Measurements from ENCODE around the gene OR5L2. TPM values are rescaled to one million over a fixed set of nuclear protein-coding genes. Genes with fewer than 3 reads are reported as not detected.

OR5L2 gene
- total RNA-seq: not detected

DNA sequence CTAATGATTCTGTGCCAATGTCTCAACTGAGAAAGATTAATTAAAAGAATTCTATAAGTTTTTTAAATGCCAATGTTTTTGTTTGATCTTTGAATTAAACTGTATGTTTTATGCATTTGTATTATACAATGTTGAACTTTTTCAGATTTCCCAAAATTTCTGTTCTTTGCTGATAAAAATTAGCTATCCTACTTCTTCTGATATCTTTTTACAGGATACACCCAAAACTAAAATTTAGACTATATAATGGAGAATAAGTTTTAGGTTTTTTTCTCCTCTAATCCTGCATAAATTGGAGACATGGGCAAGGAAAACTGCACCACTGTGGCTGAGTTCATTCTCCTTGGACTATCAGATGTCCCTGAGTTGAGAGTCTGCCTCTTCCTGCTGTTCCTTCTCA lies at the start of gene OR5L2:
Gene OR5L2, plus strand, starts transcription at position 301 of the 400 bp plus-strand sequence. Its CDS starts 0 bp downstream, at position 301.
- ATAC-seq (no peak), DNase-seq (no peak)
- intact Hi-C loops (cut with DNase I): no loop called here
- Histone ChIP-seq H3K4me1 (no peaks in the 10 kb centered on the region), H3K9me3 (no peaks in the 10 kb centered on the region), H3K27me3 (no peaks in the 10 kb centered on the region), H3K36me3 (replicated peaks in 1 of 2; ENCODE audit: insufficient read depth in 1 of 2, low read depth in 2 of 2) (no peaks in the 10 kb centered on the region), H3K4me3 (no peak within 1 kb of the TSS), H3K27ac (no peak within 1 kb of the TSS)
- TF ChIP-seq CTCF (IDR thresholded peaks at IDR 0.05) (no peak), POLR2A (IDR thresholded peaks at IDR 0.05) (no peak)

DNA sequence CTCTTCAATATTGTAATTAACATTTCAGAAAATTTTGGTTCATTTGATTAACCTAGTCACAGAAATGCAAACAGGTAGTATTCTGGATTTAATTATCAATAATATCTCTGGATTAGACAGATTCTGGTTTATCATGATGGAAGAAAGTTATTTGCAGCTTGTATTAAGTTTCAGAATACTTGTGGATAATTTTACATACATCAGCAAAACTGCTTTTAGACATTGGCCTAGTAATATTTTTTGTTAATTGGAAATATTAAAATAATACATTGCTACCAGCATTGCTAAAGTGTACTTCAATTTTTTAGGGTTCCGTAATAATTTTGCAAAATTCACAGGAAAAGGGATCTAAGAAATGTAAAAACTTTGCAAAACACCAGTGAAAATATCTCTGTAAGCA lies 35.4 kb upstream of the OR5L2 start:
- Histone ChIP-seq H3K4me1 (no peaks in the 10 kb centered on the region), H3K27ac (no peak overlapping the region), H3K27me3 (no peaks in the 10 kb centered on the region), H3K9me3 (no peaks in the 10 kb centered on the region), H3K4me3 (no peak overlapping the region), H3K36me3 (replicated peaks in 1 of 2; ENCODE audit: insufficient read depth in 1 of 2, low read depth in 2 of 2) (no peaks in the 10 kb centered on the region)
- ATAC-seq: no peak
- intact Hi-C loops (cut with DNase I): no loop called here
- 73 to 80% methylated on average over 1 of the region's 1 CpG for WGBS, 2 donors
- no peak for DNase-seq
- no peak for TF ChIP-seq POLR2A (IDR thresholded peaks at IDR 0.05)
- no peak for TF ChIP-seq CTCF (IDR thresholded peaks at IDR 0.05)

- no peak overlapping the region for H3K4me3 ChIP-seq
- intact Hi-C loops (cut with DNase I): no loop called here
- TF ChIP-seq CTCF (IDR thresholded peaks at IDR 0.05) (no peak), POLR2A (IDR thresholded peaks at IDR 0.05) (no peak)
- no peaks in the 10 kb centered on the region for H3K27me3 ChIP-seq
- WGBS, 2 donors: 30 to 58% methylated on average over 2 of the region's 2 CpGs
- no peak for DNase-seq
- no peaks in the 10 kb centered on the region for H3K36me3 ChIP-seq (replicated peaks in 1 of 2; ENCODE audit: insufficient read depth in 1 of 2, low read depth in 2 of 2)
- H3K27ac ChIP-seq: no peak overlapping the region
- no peaks in the 10 kb centered on the region for H3K4me1 ChIP-seq
- ATAC-seq: no peak
- no peaks in the 10 kb centered on the region for H3K9me3 ChIP-seq
Observed at GRCh38 chr11:55793321-55793720, 33.7 kb upstream of the OR5L2 start.

- no peak for ATAC-seq
- TF ChIP-seq POLR2A (IDR thresholded peaks at IDR 0.05) (no peak), CTCF (IDR thresholded peaks at IDR 0.05) (no peak)
- no peaks in the 10 kb centered on the region for H3K4me1 ChIP-seq
Observed at GRCh38 chr11:55795256-55795655, 31.8 kb upstream of the OR5L2 start, which contains the start of gene OR5D14. Gene OR5D14 (plus strand): TSS chr11:55795556. CDS start chr11:55795556, 0 bp downstream.

GRCh38 chr11:55806248-55806647 lies 20.8 kb upstream of the OR5L2 start:
- WGBS, 2 donors: 40 to 73% methylated on average over 1 of the region's 1 CpG
- Histone ChIP-seq H3K9me3 (peaks cover 0 to 8% (median 0%) of the 10 kb centered on the region in 3 donors), H3K4me3 (no peak overlapping the region), H3K4me1 (no peaks in the 10 kb centered on the region), H3K27me3 (no peaks in the 10 kb centered on the region), H3K27ac (no peak overlapping the region), H3K36me3 (replicated peaks in 1 of 2; ENCODE audit: insufficient read depth in 1 of 2, low read depth in 2 of 2) (no peaks in the 10 kb centered on the region)
- no peak for ATAC-seq
- DNase-seq: no peak
- intact Hi-C loops (cut with DNase I): no loop called here
- TF ChIP-seq CTCF (IDR thresholded peaks at IDR 0.05) (no peak), POLR2A (IDR thresholded peaks at IDR 0.05) (no peak)

More at GRCh38 chr11:55795256-55795655, 31.8 kb upstream of the OR5L2 start, which contains the start of gene OR5D14:
- Histone ChIP-seq H3K9me3 (no peaks in the 10 kb centered on the region), H3K27ac (no peak within 1 kb of the TSS), H3K27me3 (no peaks in the 10 kb centered on the region), H3K4me3 (no peak within 1 kb of the TSS), H3K36me3 (replicated peaks in 1 of 2; ENCODE audit: insufficient read depth in 1 of 2, low read depth in 2 of 2) (no peaks in the 10 kb centered on the region)
- intact Hi-C loops (cut with DNase I): no loop called here
- no peak for DNase-seq
